Thyroid gland (tissue), 4 donors: ENCODE results near the gene MORN1. TPM values are rescaled to one million over a fixed set of nuclear protein-coding genes. Genes with fewer than 3 reads are reported as not detected.
A peak's percentile ranks its signal among the peaks of the same experiment; 100 is the strongest.
"Not testable (repeated sequence)": the region's sequence is repeated elsewhere in the genome, so short reads cannot be mapped to it uniquely, and the experiment has no call there.

ENCODE experiments used
- DNase-seq, 2 donors: peaks; one replicate each; pipeline ENCODE4 v3.0.0-alpha.2; 2019
- H3K27ac ChIP-seq, 3 donors: fragments of 200-600 bp; sonication (generic); 1 replicate in 2 of 3; 2 replicates in 1 of 3; pipeline ENCODE4 v1.5.1; 2016 to 2019; ENCODE audit warnings: mild to moderate bottlenecking in 1 of 3, moderate library complexity in 1 of 3
- H3K27me3 ChIP-seq: fragments of 200-600 bp; sonication (generic); one replicate; pipeline ENCODE4 v1.5.1; 2019
- H3K36me3 ChIP-seq, 2 donors: fragments of 200-600 bp; sonication (generic); one replicate each; pipeline ENCODE4 v1.5.1; 2016 to 2019
- H3K4me1 ChIP-seq, 2 donors: fragments of 200-600 bp; sonication (generic); one replicate each; pipeline ENCODE4 v1.5.1; 2017 to 2019
- H3K4me3 ChIP-seq, 3 donors: fragments of 200-600 bp; sonication (generic); replicated peaks in 1 of 3; 1 replicate in 2 of 3; 2 replicates in 1 of 3; pipeline ENCODE4 v1.5.1; 2016; ENCODE audit warnings: mild to moderate bottlenecking in 1 of 3
- H3K9me3 ChIP-seq: fragments of 200-600 bp; sonication (generic); one replicate; pipeline ENCODE4 v1.5.1; 2017
- CTCF ChIP-seq, 6 experiments: fragments of 200-600 bp in 3 of 6; fragments of 450-650 bp in 3 of 6; sonication (generic) in 3 of 6; IDR thresholded peaks; one replicate each; pipeline ENCODE4 v1.5.1; 2016 to 2019; ENCODE audit warnings: antibody characterized with exemption in 6 of 6, mild to moderate bottlenecking in 2 of 6, inconsistent platforms in 1 of 6, moderate library complexity in 1 of 6
- POLR2A ChIP-seq, 2 donors: fragments of 450-650 bp; IDR thresholded peaks; one replicate each; pipeline ENCODE4 v1.6.1; 2017; ENCODE audit warnings: antibody characterized with exemption in 2 of 2, mild to moderate bottlenecking in 2 of 2, moderate library complexity in 1 of 2
- WGBS, 2 donors: methylation state at CpG; one replicate each; pipeline ENCODE4 v1.1.5; 2017; 5-methylcytosine and 5-hydroxymethylcytosine counted together
- intact Hi-C: fragments of 100-400 bp; cut with DNase I; formaldehyde crosslinking; loops from one replicate; pipeline ENCODE4 v1.15.1; 2023
- total RNA-seq, 4 donors: library from RNA; depleted of rRNA; stranded (reverse); fragments of >200 nt; gene quantifications; one replicate each; pipeline ENCODE4 v1.2.3, GENCODE V29; 2016

The MORN1 gene
- total RNA-seq, 4 donors from 2014 or later: 23.3 to 45.3 (median 33.8) TPM

- Histone ChIP-seq H3K9me3 (no peaks in the 10 kb centered on the region), H3K36me3 (peaks cover under 1 to 4% of the 10 kb centered on the region in 2 donors), H3K4me1 (peaks cover 41 to 57% of the 10 kb centered on the region in 2 donors), H3K4me3 (no peak overlapping the region), H3K27ac (peak overlapping the region; percentile 28 to 79 (median 50)), H3K27me3 (no peaks in the 10 kb centered on the region)
- 86% methylated on average over 8 of the region's 12 CpGs; no CpG with 5 or more reads in 1 of the 2 donors for WGBS, 2 donors
- no peak for TF ChIP-seq POLR2A (IDR thresholded peaks at IDR 0.05)
- TF ChIP-seq CTCF (IDR thresholded peaks at IDR 0.05): no peak
- intact Hi-C loops: no loop called here
- no peak for DNase-seq
These were observed 92.7 kb downstream of the MORN1 start for GRCh38 chr1:2298685-2299084.

GRCh38 chr1:2297246-2298011, 93.9 kb downstream of the MORN1 start:
- Histone ChIP-seq H3K4me1 (peaks cover 41 to 65% of the 10 kb centered on the region in 2 donors), H3K27ac (no peak overlapping the region), H3K9me3 (no peaks in the 10 kb centered on the region), H3K36me3 (no peaks in the 10 kb centered on the region), H3K4me3 (no peak overlapping the region), H3K27me3 (no peaks in the 10 kb centered on the region)
- 89 to 93% methylated on average over 17 to 23 of the region's 35 CpGs for WGBS, 2 donors
- intact Hi-C loops: no loop called here
- TF ChIP-seq CTCF (IDR thresholded peaks at IDR 0.05) (no peak), POLR2A (IDR thresholded peaks at IDR 0.05) (no peak)
- no peak for DNase-seq

GRCh38 chr1:2296614-2297013, 94.7 kb downstream of the MORN1 start:
- no peak for TF ChIP-seq POLR2A (IDR thresholded peaks at IDR 0.05)
- H3K27me3 ChIP-seq: no peaks in the 10 kb centered on the region
- no peak overlapping the region for H3K27ac ChIP-seq
- no peaks in the 10 kb centered on the region for H3K9me3 ChIP-seq
- intact Hi-C loops: no loop called here
- no peaks in the 10 kb centered on the region for H3K36me3 ChIP-seq
- peaks cover 44 to 69% of the 10 kb centered on the region in 2 donors for H3K4me1 ChIP-seq
- 87 to 89% methylated on average over 18 of the region's 18 CpGs for WGBS, 2 donors
- no peak overlapping the region for H3K4me3 ChIP-seq
- no peak for DNase-seq

GRCh38 chr1:2296211-2296610, 95.1 kb downstream of the MORN1 start:
- H3K4me3 ChIP-seq, intact Hi-C loops, H3K27ac ChIP-seq, H3K27me3 ChIP-seq, H3K36me3 ChIP-seq, DNase-seq, H3K9me3 ChIP-seq: not testable (repeated sequence)
- peaks cover 44 to 69% of the 10 kb centered on the region in 2 donors for H3K4me1 ChIP-seq
- 70 to 80% methylated on average over 9 of the region's 9 CpGs for WGBS, 2 donors

- H3K4me1 ChIP-seq: peaks cover 43 to 69% of the 10 kb centered on the region in 2 donors
- intact Hi-C loops: no loop called here
- no peak overlapping the region for H3K4me3 ChIP-seq
- H3K27ac ChIP-seq: no peak overlapping the region
- H3K9me3 ChIP-seq: no peaks in the 10 kb centered on the region
- no peak for TF ChIP-seq CTCF (IDR thresholded peaks at IDR 0.05)
- no peak for TF ChIP-seq POLR2A (IDR thresholded peaks at IDR 0.05)
- no peaks in the 10 kb centered on the region for H3K36me3 ChIP-seq
- H3K27me3 ChIP-seq: no peaks in the 10 kb centered on the region
- 92% methylated on average over 13 of the region's 13 CpGs for whole genome bisulfite sequencing, 2 donors
- no peak for DNase-seq
These were observed 95.8 kb downstream of the MORN1 start for GRCh38 chr1:2295526-2295925.

DNA sequence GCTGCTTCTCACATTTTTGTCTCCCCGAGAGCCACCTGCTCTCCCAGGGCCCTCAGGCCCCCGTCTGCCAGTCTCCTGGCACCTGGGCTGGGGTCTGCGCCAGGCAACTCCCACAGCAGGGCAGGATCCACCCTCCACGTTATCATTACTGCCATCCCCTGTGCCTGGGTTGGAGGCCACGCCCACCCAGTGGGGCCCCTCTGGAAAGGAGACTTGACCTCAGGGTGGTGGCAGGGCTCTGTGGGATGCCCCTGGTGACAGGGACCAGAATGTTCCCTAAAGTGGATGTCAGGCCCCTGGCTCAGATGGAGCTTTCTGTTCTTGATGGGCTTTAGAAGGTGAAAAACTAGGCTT, 96.7 kb downstream of the MORN1 start:
- 93 to 100% methylated on average over 1 to 5 of the region's 5 CpGs for WGBS, 2 donors
- no peak overlapping the region for H3K4me3 ChIP-seq
- intact Hi-C loops: no loop called here
- no peaks in the 10 kb centered on the region for H3K27me3 ChIP-seq
- H3K9me3 ChIP-seq: no peaks in the 10 kb centered on the region
- no peak overlapping the region for H3K27ac ChIP-seq
- H3K36me3 ChIP-seq: no peaks in the 10 kb centered on the region
- DNase-seq: no peak
- H3K4me1 ChIP-seq: peaks cover 43 to 69% of the 10 kb centered on the region in 2 donors
- no peak for TF ChIP-seq CTCF (IDR thresholded peaks at IDR 0.05)
- TF ChIP-seq POLR2A (IDR thresholded peaks at IDR 0.05): no peak
